ENCODE measurements around the gene SLC12A6.

DNA sequence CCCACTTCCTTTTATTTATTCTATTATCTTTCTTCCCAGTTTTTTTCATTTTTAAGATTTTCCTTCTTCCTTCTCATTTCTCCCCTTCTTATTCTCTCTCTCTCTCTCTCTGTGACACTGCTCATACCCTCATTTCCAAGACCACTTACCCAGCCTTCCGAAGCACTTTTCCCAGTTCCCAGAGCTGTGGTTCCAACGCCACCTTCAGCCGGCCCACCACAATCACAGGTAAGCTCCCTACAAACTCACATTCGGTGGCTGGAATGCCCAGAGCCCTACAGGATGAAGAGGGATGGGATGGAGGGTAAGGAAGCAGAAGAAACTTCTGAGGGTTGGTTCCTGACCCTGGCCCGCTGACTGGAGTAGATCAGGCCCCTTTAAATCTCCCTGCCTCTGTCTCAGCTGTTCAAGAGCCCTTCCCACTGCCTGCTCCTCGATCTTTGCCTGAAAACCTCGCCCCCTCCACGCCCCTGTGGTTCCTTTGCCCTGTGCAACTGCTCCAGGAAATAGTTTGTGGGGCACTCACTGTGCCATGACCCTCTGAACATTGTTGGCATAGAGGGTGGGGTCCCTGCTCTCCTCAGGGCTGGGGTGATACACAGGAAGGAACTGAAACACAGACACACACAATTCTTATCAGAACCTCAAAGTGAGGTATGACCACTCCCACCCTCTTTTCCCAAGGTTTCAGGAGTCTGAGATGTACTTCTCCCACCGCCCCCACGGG is 24.6 kb upstream of the SLC12A6 start:
- no peak for TF ChIP-seq EZH2 (IDR thresholded peaks at IDR 0.05)
- no peak for TF ChIP-seq POLR2A (IDR thresholded peaks at IDR 0.05; ENCODE audit: borderline replicate concordance, extremely low read depth, insufficient read depth, insufficient read length)
- TF ChIP-seq, protein P1, sequence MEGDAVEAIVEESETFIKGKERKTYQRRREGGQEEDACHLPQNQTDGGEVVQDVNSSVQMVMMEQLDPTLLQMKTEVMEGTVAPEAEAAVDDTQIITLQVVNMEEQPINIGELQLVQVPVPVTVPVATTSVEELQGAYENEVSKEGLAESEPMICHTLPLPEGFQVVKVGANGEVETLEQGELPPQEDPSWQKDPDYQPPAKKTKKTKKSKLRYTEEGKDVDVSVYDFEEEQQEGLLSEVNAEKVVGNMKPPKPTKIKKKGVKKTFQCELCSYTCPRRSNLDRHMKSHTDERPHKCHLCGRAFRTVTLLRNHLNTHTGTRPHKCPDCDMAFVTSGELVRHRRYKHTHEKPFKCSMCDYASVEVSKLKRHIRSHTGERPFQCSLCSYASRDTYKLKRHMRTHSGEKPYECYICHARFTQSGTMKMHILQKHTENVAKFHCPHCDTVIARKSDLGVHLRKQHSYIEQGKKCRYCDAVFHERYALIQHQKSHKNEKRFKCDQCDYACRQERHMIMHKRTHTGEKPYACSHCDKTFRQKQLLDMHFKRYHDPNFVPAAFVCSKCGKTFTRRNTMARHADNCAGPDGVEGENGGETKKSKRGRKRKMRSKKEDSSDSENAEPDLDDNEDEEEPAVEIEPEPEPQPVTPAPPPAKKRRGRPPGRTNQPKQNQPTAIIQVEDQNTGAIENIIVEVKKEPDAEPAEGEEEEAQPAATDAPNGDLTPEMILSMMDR (IDR thresholded peaks at IDR 0.05 in 2 of 3, conservative IDR thresholded peaks at IDR 0.05 in 1 of 3; ENCODE audit: borderline replicate concordance in 1 of 3, insufficient read depth in 1 of 3, low read depth in 2 of 3, low read length in 2 of 3), result no peak
- TF ChIP-seq, protein P2, sequence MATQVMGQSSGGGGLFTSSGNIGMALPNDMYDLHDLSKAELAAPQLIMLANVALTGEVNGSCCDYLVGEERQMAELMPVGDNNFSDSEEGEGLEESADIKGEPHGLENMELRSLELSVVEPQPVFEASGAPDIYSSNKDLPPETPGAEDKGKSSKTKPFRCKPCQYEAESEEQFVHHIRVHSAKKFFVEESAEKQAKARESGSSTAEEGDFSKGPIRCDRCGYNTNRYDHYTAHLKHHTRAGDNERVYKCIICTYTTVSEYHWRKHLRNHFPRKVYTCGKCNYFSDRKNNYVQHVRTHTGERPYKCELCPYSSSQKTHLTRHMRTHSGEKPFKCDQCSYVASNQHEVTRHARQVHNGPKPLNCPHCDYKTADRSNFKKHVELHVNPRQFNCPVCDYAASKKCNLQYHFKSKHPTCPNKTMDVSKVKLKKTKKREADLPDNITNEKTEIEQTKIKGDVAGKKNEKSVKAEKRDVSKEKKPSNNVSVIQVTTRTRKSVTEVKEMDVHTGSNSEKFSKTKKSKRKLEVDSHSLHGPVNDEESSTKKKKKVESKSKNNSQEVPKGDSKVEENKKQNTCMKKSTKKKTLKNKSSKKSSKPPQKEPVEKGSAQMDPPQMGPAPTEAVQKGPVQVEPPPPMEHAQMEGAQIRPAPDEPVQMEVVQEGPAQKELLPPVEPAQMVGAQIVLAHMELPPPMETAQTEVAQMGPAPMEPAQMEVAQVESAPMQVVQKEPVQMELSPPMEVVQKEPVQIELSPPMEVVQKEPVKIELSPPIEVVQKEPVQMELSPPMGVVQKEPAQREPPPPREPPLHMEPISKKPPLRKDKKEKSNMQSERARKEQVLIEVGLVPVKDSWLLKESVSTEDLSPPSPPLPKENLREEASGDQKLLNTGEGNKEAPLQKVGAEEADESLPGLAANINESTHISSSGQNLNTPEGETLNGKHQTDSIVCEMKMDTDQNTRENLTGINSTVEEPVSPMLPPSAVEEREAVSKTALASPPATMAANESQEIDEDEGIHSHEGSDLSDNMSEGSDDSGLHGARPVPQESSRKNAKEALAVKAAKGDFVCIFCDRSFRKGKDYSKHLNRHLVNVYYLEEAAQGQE (IDR thresholded peaks at IDR 0.05; ENCODE audit: low read depth), result no peak
- no peak for TF ChIP-seq FOSL1 (IDR thresholded peaks at IDR 0.05; ENCODE audit: low read depth)
- TF ChIP-seq EZH2phosphoT487 (IDR thresholded peaks at IDR 0.05; ENCODE audit: borderline replicate concordance), result no peak
- no peak for TF ChIP-seq EGR1 (IDR thresholded peaks at IDR 0.05; ENCODE audit: low read depth)
